HepG2 (cell line): Measurements from ENCODE around the gene LNX2. TPM values are rescaled to one million over a fixed set of nuclear protein-coding genes. Genes with fewer than 3 reads are reported as not detected.
A peak's percentile ranks its signal among the peaks of the same experiment; 100 is the strongest.

Experiments used
- ATAC-seq: fragments of 200-7000 bp; cut with Tn5 transposase; 3 replicates; pipeline ENCODE4 v1.9.1; 2020; ENCODE audit warnings: mild to moderate bottlenecking, moderate library complexity
- BruUV-seq: library from RNA; stranded (reverse); fragments of 400-500 nt; replicated peaks from 2 replicates; lab custom pipeline; 2021; lab: Mats Ljungman, UMichigan
- CTCF ChIA-PET: fragments of 300-600 bp; formaldehyde crosslinking; extraction: SDS; loops from one replicate; lab custom pipeline; 2021; ENCODE audit warnings: low total read pairs, inconsistent platforms, low intra/inter-chr PET ratio; lab: Yijun Ruan, JAX
- POLR2A ChIA-PET: fragments of 350-600 bp; sonication (Branson Sonifier 250); formaldehyde crosslinking; loops from one replicate; lab custom pipeline; 2020; ENCODE audit warnings: antibody characterized with exemption, inconsistent platforms; lab: Yijun Ruan, JAX
- DNase-seq: peaks from one replicate; pipeline ENCODE4 v3.0.0-alpha.2; 2015; ENCODE audit warnings: low spot score
- FAIRE-seq: peaks from 3 replicates; lab custom pipeline; 2011; peaks lifted over from hg19 to GRCh38; lab: Jason Lieb, UNC
- H2AFZ ChIP-seq: one replicate; pipeline ENCODE4 v1.6.1; 2011; ENCODE audit warnings: low read length, inconsistent platforms
- H3K27ac ChIP-seq: fragments of 300-600 bp; 3 replicates; pipeline ENCODE4 v1.8.0; 2011; ENCODE audit warnings: mixed run types, mild to moderate bottlenecking, mixed read lengths, low read length, inconsistent platforms; ENCODE audit not compliant: insufficient read depth; ENCODE audit errors: extremely low read length
- H3K27me3 ChIP-seq, 2 experiments: fragments of 200-600 bp in 1 of 2; 2 replicates in 1 of 2; 3 replicates in 1 of 2; pipeline versions ENCODE4 v1.6.0 to v1.8.0; 2011; ENCODE audit warnings: low read length in 2 of 2, mild to moderate bottlenecking in 2 of 2, moderate library complexity in 2 of 2, inconsistent platforms in 1 of 2; ENCODE audit not compliant: insufficient read depth in 2 of 2, control insufficient read depth in 1 of 2
- H3K36me3 ChIP-seq, 2 experiments: fragments of 200-600 bp in 1 of 2; replicated peaks in 1 of 2; 2 replicates in 1 of 2; 3 replicates in 1 of 2; pipeline versions ENCODE4 v1.5.1 to v1.8.0; 2011; ENCODE audit warnings: low read length in 2 of 2, inconsistent platforms in 1 of 2; ENCODE audit not compliant: insufficient read depth in 2 of 2, control insufficient read depth in 1 of 2
- H3K4me1 ChIP-seq: 2 replicates; pipeline ENCODE4 v1.5.1; 2012; ENCODE audit warnings: low read length, inconsistent platforms; ENCODE audit not compliant: insufficient read depth
- H3K4me2 ChIP-seq: 2 replicates; pipeline ENCODE4 v1.6.0; 2011; ENCODE audit warnings: low read depth, low read length, inconsistent platforms
- H3K4me3 ChIP-seq, 3 experiments: fragments of 200-600 bp in 1 of 3; sonication (generic), shearing (Covaris generic) in 1 of 3; replicated peaks in 1 of 3; 2 replicates each; pipeline ENCODE4 v1.5.1; 2011 to 2016; ENCODE audit warnings: low read length in 3 of 3, inconsistent platforms in 2 of 3, low read depth in 2 of 3, mild to moderate bottlenecking in 2 of 3, control low read depth in 1 of 3, mixed read lengths in 1 of 3; ENCODE audit not compliant: insufficient read depth in 1 of 3
- H3K79me2 ChIP-seq: one replicate; pipeline ENCODE4 v1.6.1; 2011; ENCODE audit warnings: low read length, inconsistent platforms; ENCODE audit not compliant: insufficient read depth
- H3K9ac ChIP-seq: 2 replicates; pipeline ENCODE4 v1.6.0; 2011; ENCODE audit warnings: mild to moderate bottlenecking, low read depth, low read length, inconsistent platforms; ENCODE audit not compliant: insufficient read depth
- H3K9me3 ChIP-seq: 2 replicates; pipeline ENCODE4 v1.5.1; 2012; ENCODE audit warnings: mild to moderate bottlenecking, low read length
- H4K20me1 ChIP-seq: 2 replicates; pipeline ENCODE4 v1.6.0; 2011; ENCODE audit warnings: inconsistent platforms, mild to moderate bottlenecking, low read length, moderate library complexity; ENCODE audit not compliant: insufficient read depth
- ADNP ChIP-seq: sonication (generic); formaldehyde crosslinking; IDR thresholded peaks from 2 replicates; pipeline ENCODE4 v1.4.0; 2020; ENCODE audit warnings: missing genetic modification reagents
- CREB1 ChIP-seq, 2 experiments: fragments of 450-650 bp in 1 of 2; IDR thresholded peaks; 2 replicates each; pipeline ENCODE4 v1.6.1; 2016 to 2017; ENCODE audit warnings: control low read depth in 1 of 2, mild to moderate bottlenecking in 1 of 2, missing compliant biosample characterization in 1 of 2, missing genetic modification characterization in 1 of 2
- CREM ChIP-seq, 2 experiments: sonication (generic) in 1 of 2; formaldehyde crosslinking in 1 of 2; IDR thresholded peaks; 2 replicates each; pipeline versions ENCODE4 v1.4.0 to v1.6.1; 2016 to 2020; ENCODE audit warnings: antibody characterized with exemption in 1 of 2, mild to moderate bottlenecking in 1 of 2, missing genetic modification reagents in 1 of 2
- ELF3 ChIP-seq: IDR thresholded peaks from 2 replicates; pipeline ENCODE4 v1.6.1; 2016; ENCODE audit warnings: missing genetic modification reagents, missing compliant biosample characterization
- FOSL1 ChIP-seq: sonication (generic); formaldehyde crosslinking; IDR thresholded peaks from 2 replicates; pipeline ENCODE4 v1.9.0; 2021; ENCODE audit warnings: missing genetic modification reagents, borderline replicate concordance
- FOSL2 ChIP-seq: sonication (generic); formaldehyde crosslinking; IDR thresholded peaks from 2 replicates; pipeline ENCODE4 v1.4.0; 2020; ENCODE audit warnings: missing genetic modification reagents
- MED13 ChIP-seq: sonication (generic); formaldehyde crosslinking; IDR thresholded peaks from 2 replicates; pipeline ENCODE4 v1.5.0; 2020; ENCODE audit warnings: missing genetic modification reagents
- PHF21A ChIP-seq: sonication (generic); formaldehyde crosslinking; IDR thresholded peaks from 2 replicates; pipeline ENCODE4 v1.5.0; 2020; ENCODE audit warnings: mild to moderate bottlenecking, missing genetic modification reagents
- ZNF839 ChIP-seq: sonication (generic); formaldehyde crosslinking; IDR thresholded peaks from 2 replicates; pipeline ENCODE4 v1.4.0; 2020; ENCODE audit warnings: missing genetic modification reagents, mild to moderate bottlenecking, borderline replicate concordance
- WGBS: methylation state at CpG from one replicate; pipeline ENCODE4 v1.1.6; 2017; ENCODE audit warnings: low lambda C conversion rate; 5-methylcytosine and 5-hydroxymethylcytosine counted together
- in situ Hi-C: cut with HindIII; loops from 2 replicates; pipeline ENCODE4 v1.10.0; 2017; ENCODE audit warnings: low pct_unique_long_range_greater_than_20kb; ENCODE audit not compliant: extremely low pct_ligation_motif_present
- intact Hi-C: fragments of 100-400 bp; cut with micrococcal nuclease; formaldehyde crosslinking; loops from one replicate; pipeline ENCODE4 v1.10.0; 2022; ENCODE audit not compliant: unreplicated experiment
- polyA plus RNA-seq, 8 experiments: library from polyadenylated mRNA; depleted of rRNA in 3 of 8; stranded (reverse) in 7 of 8; unstranded in 1 of 8; fragments of >200 nt; fragmentation: Illumina TruSeq in 4 of 8; extraction: Trizol in 4 of 8; gene quantifications; 2 replicates each; pipeline versions ENCODE4 v1.2.1 to v1.2.3, GENCODE V29; 2011 to 2016; ENCODE audit warnings: low read depth in 4 of 8, missing spikeins in 1 of 8, mixed read lengths in 1 of 8; ENCODE audit not compliant: insufficient read depth in 1 of 8
- total RNA-seq, 5 experiments: library from RNA; depleted of rRNA; stranded (reverse); fragments of >200 nt; fragmentation: Illumina TruSeq; extraction: Trizol; gene quantifications; 2 replicates each; pipeline ENCODE4 v1.2.3, GENCODE V29; 2016; ENCODE audit warnings: low read depth in 1 of 5
- TF ChIP-seq, protein P1 (sequence below): sonication (generic); formaldehyde crosslinking; IDR thresholded peaks from 2 replicates; pipeline ENCODE4 v1.5.0; 2020; ENCODE audit warnings: missing genetic modification reagents, mild to moderate bottlenecking, borderline replicate concordance
- TF ChIP-seq, protein P2 (sequence below): IDR thresholded peaks from 2 replicates; pipeline ENCODE4 v1.6.1; 2016; ENCODE audit warnings: missing biosample characterization, missing genetic modification reagents, low read depth
- TF ChIP-seq, protein P3 (sequence below): sonication (generic); formaldehyde crosslinking; conservative IDR thresholded peaks from 2 replicates; pipeline ENCODE4 v1.4.0; 2020; ENCODE audit warnings: missing genetic modification reagents
- TF ChIP-seq, protein P4 (sequence below): IDR thresholded peaks from 2 replicates; pipeline ENCODE4 v1.4.0; 2020; ENCODE audit warnings: mild to moderate bottlenecking, missing genetic modification reagents

LNX2 gene
- total and polyA plus RNA-seq, 2 of the 13 experiments (the other 11 are each of a cell fraction or from before 2014, with no cell fraction given): 9.2 to 9.7 TPM

DNA sequence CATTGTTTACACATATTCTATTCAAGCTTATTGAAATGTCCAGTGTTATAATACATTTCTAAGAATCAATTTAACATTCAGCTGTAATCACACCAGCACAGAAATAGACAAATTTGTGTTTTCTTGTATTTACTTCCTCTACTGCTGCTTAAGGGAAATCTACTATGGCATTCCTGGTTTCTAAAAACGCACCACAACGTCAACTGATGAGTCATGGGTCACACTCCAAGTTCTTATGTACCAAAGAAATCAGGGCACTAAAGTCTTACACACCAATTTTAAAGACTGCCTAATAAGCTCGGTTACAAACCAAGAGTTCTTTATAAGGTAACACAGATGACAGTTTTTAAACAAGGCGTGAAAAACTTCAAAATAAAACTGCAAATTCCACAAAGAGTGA lies 13.2 kb downstream of the LNX2 start:
- Histone ChIP-seq H3K9ac (no peak overlapping the region), H3K79me2 (peaks cover 91% of the 10 kb centered on the region), H3K27ac (peak overlapping the region; percentile 11), H3K9me3 (no peaks in the 10 kb centered on the region), H2AFZ (no peak overlapping the region), H3K4me2 (peak overlapping the region; percentile 31; the same call in 1 of the 2 replicates), H4K20me1 (no peaks in the 10 kb centered on the region; the same call in none of the 2 replicates), H3K36me3 (no peaks in the 10 kb centered on the region; a peak in 1 of 5 replicates), H3K4me1 (peaks cover 45% of the 10 kb centered on the region), H3K4me3 (no peak overlapping the region), H3K27me3 (no peaks in the 10 kb centered on the region)
- BruUV-seq: no TSS peak
- FAIRE-seq: no peak
- WGBS: 39% methylated on average over 4 of the region's 4 CpGs
- ChIA-PET CTCF (no interaction called here), POLR2A (interaction anchor here (1.2 kb wide), 1 partner anchor 13 kb away, joined by 7 read pairs; the partner anchor contains the start of gene LNX2)
- in situ Hi-C loops (no loop called here), intact Hi-C loops (no loop called here)
- peak; percentile 50 for DNase-seq
- ATAC-seq: peak; percentile 32; the same call in 1 of the 3 replicates
- TF ChIP-seq CREB1 (IDR thresholded peaks at IDR 0.05) (0 out of 2 replicates have a peak, but pooled peaks have one; percentile 42), CREB1 (CRISPR knock-in tag; IDR thresholded peaks at IDR 0.05) (peak; percentile 51), ZNF839 (CRISPR knock-in tag) (no peak), ELF3 (CRISPR knock-in tag) (peak; percentile 69), MED13 (CRISPR knock-in tag) (no peak), CREM (IDR thresholded peaks at IDR 0.05) (peak; percentile 26; the same call in 1 of the 2 replicates), CREM (CRISPR knock-in tag; IDR thresholded peaks at IDR 0.05) (no peak), ADNP (CRISPR knock-in tag) (no peak), FOSL1 (peak; percentile 52; the same call in 1 of the 2 replicates), FOSL2 (peak; percentile 87), PHF21A (no peak)
- TF ChIP-seq, protein P1, sequence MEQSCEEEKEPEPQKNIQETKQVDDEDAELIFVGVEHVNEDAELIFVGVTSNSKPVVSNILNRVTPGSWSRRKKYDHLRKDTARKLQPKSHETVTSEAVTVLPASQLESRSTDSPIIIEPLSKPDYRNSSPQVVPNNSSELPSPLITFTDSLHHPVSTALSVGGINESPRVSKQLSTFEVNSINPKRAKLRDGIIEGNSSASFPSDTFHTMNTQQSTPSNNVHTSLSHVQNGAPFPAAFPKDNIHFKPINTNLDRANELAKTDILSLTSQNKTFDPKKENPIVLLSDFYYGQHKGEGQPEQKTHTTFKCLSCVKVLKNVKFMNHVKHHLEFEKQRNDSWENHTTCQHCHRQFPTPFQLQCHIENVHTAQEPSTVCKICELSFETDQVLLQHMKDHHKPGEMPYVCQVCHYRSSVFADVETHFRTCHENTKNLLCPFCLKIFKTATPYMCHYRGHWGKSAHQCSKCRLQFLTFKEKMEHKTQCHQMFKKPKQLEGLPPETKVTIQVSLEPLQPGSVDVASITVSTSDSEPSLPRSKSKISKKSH (CRISPR knock-in tag): no peak
- TF ChIP-seq, protein P2, sequence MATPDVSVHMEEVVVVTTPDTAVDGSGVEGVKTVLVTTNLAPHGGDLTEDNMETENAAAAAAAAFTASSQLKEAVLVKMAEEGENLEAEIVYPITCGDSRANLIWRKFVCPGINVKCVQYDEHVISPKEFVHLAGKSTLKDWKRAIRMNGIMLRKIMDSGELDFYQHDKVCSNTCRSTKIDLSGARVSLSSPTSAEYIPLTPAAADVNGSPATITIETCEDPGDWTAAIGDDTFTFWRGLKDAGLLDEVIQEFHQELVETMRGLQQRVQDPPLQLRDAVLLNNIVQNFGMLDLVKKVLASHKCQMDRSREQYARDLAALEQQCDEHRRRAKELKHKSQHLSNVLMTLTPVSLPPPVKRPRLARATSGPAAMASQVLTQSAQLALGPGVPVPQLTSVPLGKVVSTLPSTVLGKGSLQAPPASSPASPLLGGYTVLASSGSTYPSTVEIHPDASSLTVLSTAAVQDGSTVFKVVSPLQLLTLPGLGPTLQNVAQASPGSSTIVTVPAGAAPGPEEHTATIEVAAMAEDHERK (CRISPR knock-in tag): no peak
- TF ChIP-seq, protein P3, sequence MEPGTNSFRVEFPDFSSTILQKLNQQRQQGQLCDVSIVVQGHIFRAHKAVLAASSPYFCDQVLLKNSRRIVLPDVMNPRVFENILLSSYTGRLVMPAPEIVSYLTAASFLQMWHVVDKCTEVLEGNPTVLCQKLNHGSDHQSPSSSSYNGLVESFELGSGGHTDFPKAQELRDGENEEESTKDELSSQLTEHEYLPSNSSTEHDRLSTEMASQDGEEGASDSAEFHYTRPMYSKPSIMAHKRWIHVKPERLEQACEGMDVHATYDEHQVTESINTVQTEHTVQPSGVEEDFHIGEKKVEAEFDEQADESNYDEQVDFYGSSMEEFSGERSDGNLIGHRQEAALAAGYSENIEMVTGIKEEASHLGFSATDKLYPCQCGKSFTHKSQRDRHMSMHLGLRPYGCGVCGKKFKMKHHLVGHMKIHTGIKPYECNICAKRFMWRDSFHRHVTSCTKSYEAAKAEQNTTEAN: peak; percentile 75
- TF ChIP-seq, protein P4, sequence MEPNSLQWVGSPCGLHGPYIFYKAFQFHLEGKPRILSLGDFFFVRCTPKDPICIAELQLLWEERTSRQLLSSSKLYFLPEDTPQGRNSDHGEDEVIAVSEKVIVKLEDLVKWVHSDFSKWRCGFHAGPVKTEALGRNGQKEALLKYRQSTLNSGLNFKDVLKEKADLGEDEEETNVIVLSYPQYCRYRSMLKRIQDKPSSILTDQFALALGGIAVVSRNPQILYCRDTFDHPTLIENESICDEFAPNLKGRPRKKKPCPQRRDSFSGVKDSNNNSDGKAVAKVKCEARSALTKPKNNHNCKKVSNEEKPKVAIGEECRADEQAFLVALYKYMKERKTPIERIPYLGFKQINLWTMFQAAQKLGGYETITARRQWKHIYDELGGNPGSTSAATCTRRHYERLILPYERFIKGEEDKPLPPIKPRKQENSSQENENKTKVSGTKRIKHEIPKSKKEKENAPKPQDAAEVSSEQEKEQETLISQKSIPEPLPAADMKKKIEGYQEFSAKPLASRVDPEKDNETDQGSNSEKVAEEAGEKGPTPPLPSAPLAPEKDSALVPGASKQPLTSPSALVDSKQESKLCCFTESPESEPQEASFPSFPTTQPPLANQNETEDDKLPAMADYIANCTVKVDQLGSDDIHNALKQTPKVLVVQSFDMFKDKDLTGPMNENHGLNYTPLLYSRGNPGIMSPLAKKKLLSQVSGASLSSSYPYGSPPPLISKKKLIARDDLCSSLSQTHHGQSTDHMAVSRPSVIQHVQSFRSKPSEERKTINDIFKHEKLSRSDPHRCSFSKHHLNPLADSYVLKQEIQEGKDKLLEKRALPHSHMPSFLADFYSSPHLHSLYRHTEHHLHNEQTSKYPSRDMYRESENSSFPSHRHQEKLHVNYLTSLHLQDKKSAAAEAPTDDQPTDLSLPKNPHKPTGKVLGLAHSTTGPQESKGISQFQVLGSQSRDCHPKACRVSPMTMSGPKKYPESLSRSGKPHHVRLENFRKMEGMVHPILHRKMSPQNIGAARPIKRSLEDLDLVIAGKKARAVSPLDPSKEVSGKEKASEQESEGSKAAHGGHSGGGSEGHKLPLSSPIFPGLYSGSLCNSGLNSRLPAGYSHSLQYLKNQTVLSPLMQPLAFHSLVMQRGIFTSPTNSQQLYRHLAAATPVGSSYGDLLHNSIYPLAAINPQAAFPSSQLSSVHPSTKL (CRISPR knock-in tag): peak; percentile 53
